GM12878 (cell line): Measurements from ENCODE around the gene ADD2. TPM values are rescaled to one million over a fixed set of nuclear protein-coding genes. Genes with fewer than 3 reads are reported as not detected.
"Not testable (repeated sequence)": the region's sequence is repeated elsewhere in the genome, so short reads cannot be mapped to it uniquely, and the experiment has no call there.

Experiments used
- ATAC-seq: fragments of 200-7000 bp; cut with Tn5 transposase; 3 replicates; pipeline ENCODE4 v1.9.1; 2020; ENCODE audit warnings: mild to moderate bottlenecking, moderate library complexity
- BruUV-seq: library from RNA; stranded (reverse); fragments of 400-500 nt; replicated peaks from 2 replicates; lab custom pipeline; 2021; lab: Mats Ljungman, UMichigan
- CTCF ChIA-PET: fragments of 300-600 bp; sonication (Branson Sonifier 250); formaldehyde crosslinking; extraction: SDS; loops from one replicate; lab custom pipeline; 2021; ENCODE audit warnings: inconsistent platforms; lab: Yijun Ruan, JAX
- POLR2A ChIA-PET: fragments of 350-600 bp; formaldehyde crosslinking; extraction: SDS; loops from one replicate; lab custom pipeline; 2021; ENCODE audit warnings: inconsistent platforms; lab: Charles Lee
- RAD21 ChIA-PET: fragments of 300-600 bp; sonication (Branson Sonifier 250); formaldehyde crosslinking; loops from one replicate; lab custom pipeline; 2023; ENCODE audit warnings: antibody characterized with exemption; ENCODE audit not compliant: unreplicated experiment; lab: Charles Lee
- SMC1A ChIA-PET: fragments of 300-600 bp; sonication (Branson Sonifier 250); formaldehyde crosslinking; loops from one replicate; lab custom pipeline; 2023; ENCODE audit not compliant: unreplicated experiment, uncharacterized antibody; lab: Charles Lee
- DNase-seq: peaks from one replicate; pipeline ENCODE4 v3.0.0-alpha.2; 2011; ENCODE audit warnings: low read depth, low spot score
- FAIRE-seq: peaks from 3 replicates; lab custom pipeline; 2011; peaks lifted over from hg19 to GRCh38; lab: Jason Lieb, UNC
- H2AFZ ChIP-seq: 2 replicates; pipeline ENCODE4 v1.6.0; 2011; ENCODE audit warnings: low read depth, low read length, control low read depth; ENCODE audit not compliant: control insufficient read depth
- H3K27ac ChIP-seq: 2 replicates; pipeline ENCODE4 v1.5.1; 2011; ENCODE audit warnings: control low read depth; ENCODE audit not compliant: control insufficient read depth, insufficient read depth
- H3K27me3 ChIP-seq, 2 experiments: replicated peaks in 1 of 2; 2 replicates each; pipeline versions ENCODE4 v1.6.0 to v1.6.1; 2011; ENCODE audit warnings: low read length in 1 of 2; ENCODE audit not compliant: control insufficient read depth in 2 of 2, insufficient read depth in 2 of 2
- H3K36me3 ChIP-seq, 2 experiments: 2 replicates each; pipeline ENCODE4 v1.5.1; 2011; ENCODE audit warnings: low read length in 1 of 2; ENCODE audit not compliant: control insufficient read depth in 2 of 2, insufficient read depth in 2 of 2
- H3K4me1 ChIP-seq: 2 replicates; pipeline ENCODE4 v1.6.1; 2011; ENCODE audit warnings: mild to moderate bottlenecking, low read length, moderate library complexity, mixed read lengths; ENCODE audit not compliant: control insufficient read depth, insufficient read depth
- H3K4me2 ChIP-seq: 2 replicates; pipeline ENCODE4 v1.6.0; 2011; ENCODE audit warnings: control low read depth; ENCODE audit not compliant: control insufficient read depth, insufficient read depth
- H3K4me3 ChIP-seq: fragments of 200-600 bp; sonication (generic); 2 replicates; pipeline ENCODE4 v1.5.1; 2016
- H3K79me2 ChIP-seq: 2 replicates; pipeline ENCODE4 v1.6.0; 2011; ENCODE audit warnings: low read length; ENCODE audit not compliant: control insufficient read depth, insufficient read depth
- H3K9ac ChIP-seq: 2 replicates; pipeline ENCODE4 v1.8.0; 2011; ENCODE audit warnings: low read length, control low read depth, mixed read lengths; ENCODE audit not compliant: control insufficient read depth, insufficient read depth
- H3K9me3 ChIP-seq: replicated peaks from 3 replicates; pipeline ENCODE4 v1.5.1; 2011; ENCODE audit warnings: mild to moderate bottlenecking, low read length; ENCODE audit not compliant: control insufficient read depth, insufficient read depth
- H4K20me1 ChIP-seq: 2 replicates; pipeline ENCODE4 v1.6.0; 2011; ENCODE audit not compliant: control insufficient read depth, insufficient read depth
- BHLHE40 ChIP-seq, 2 experiments: fragments of 450-650 bp in 1 of 2; IDR thresholded peaks; 2 replicates each; pipeline ENCODE4 v1.6.1; 2011 to 2017; ENCODE audit warnings: low read depth in 2 of 2, borderline replicate concordance in 1 of 2, improper control_type of control experiment in 1 of 2, low read length in 1 of 2, mild to moderate bottlenecking in 1 of 2
- BRCA1 ChIP-seq: IDR thresholded peaks from 2 replicates; pipeline ENCODE4 v1.6.1; 2011; ENCODE audit warnings: low read depth, low read length, improper control_type of control experiment
- GABPA ChIP-seq: IDR thresholded peaks from 2 replicates; pipeline ENCODE4 v1.6.1; 2014; ENCODE audit warnings: antibody characterized with exemption, low read depth, mild to moderate bottlenecking, inconsistent platforms
- HDAC2 ChIP-seq: fragments of 200-600 bp; sonication (generic); IDR thresholded peaks from 2 replicates; pipeline ENCODE4 v1.6.1; 2017
- PAX8 ChIP-seq: fragments of 450-650 bp; IDR thresholded peaks from 2 replicates; pipeline ENCODE4 v1.6.1; 2017; ENCODE audit warnings: mild to moderate bottlenecking, moderate library complexity
- POLR2AphosphoS5 ChIP-seq: IDR thresholded peaks from 2 replicates; pipeline ENCODE4 v1.6.1; 2011; ENCODE audit warnings: mild to moderate bottlenecking, low read length, inconsistent platforms
- RBBP5 ChIP-seq: fragments of 200-600 bp; sonication (generic); conservative IDR thresholded peaks from 2 replicates; pipeline ENCODE4 v1.6.1; 2016
- SRF ChIP-seq, 2 experiments: IDR thresholded peaks; 2 replicates each; pipeline ENCODE4 v1.6.1; 2011; ENCODE audit warnings: low read depth in 2 of 2, low read length in 2 of 2, mild to moderate bottlenecking in 1 of 2, moderate library complexity in 1 of 2
- TAF1 ChIP-seq: IDR thresholded peaks from 2 replicates; pipeline ENCODE4 v1.6.1; 2011; ENCODE audit warnings: mild to moderate bottlenecking, low read depth, low read length, borderline replicate concordance
- WGBS: methylation state at CpG from one replicate; pipeline ENCODE4 v1.1.6; 2016; ENCODE audit warnings: low lambda C conversion rate; ENCODE audit not compliant: insufficient replicate concordance, insufficient coverage; ENCODE audit errors: missing lambda C conversion rate; 5-methylcytosine and 5-hydroxymethylcytosine counted together
- in situ Hi-C: fragments of 300-500 bp; cut with MboI; formaldehyde crosslinking; loops from 9 replicates; pipeline ENCODE4 v1.14.3; 2018; ENCODE audit warnings: mixed read lengths
- intact Hi-C: fragments of 100-400 bp; cut with micrococcal nuclease; formaldehyde crosslinking; loops from one replicate; pipeline ENCODE4 v1.14.2; 2022; ENCODE audit not compliant: unreplicated experiment
- polyA plus RNA-seq, 11 experiments: library from polyadenylated mRNA; depleted of rRNA in 4 of 11; unstranded in 6 of 11; stranded (reverse) in 5 of 11; fragments of >200 nt; fragmentation: Nextera tagmentation in 4 of 11; fragmentation: Illumina TruSeq in 1 of 11; extraction: Ambion mirVana in 4 of 11; extraction: Trizol in 1 of 11; gene quantifications; 1 replicate in 1 of 11; 2 replicates in 10 of 11; pipeline versions ENCODE4 v1.2.1 to v1.2.3, GENCODE V29; 2011 to 2016; ENCODE audit warnings: inconsistent platforms in 2 of 11, missing spikeins in 2 of 11, low read depth in 1 of 11
- total RNA-seq, 4 experiments: library from RNA; depleted of rRNA in 3 of 4; stranded (reverse); fragments of >200 nt in 3 of 4; fragmentation: Illumina TruSeq in 1 of 4; extraction: Trizol in 1 of 4; gene quantifications; 2 replicates each; pipeline versions ENCODE4 v1.2.1 to v1.2.3, GENCODE V29; 2013 to 2021
- TF ChIP-seq, protein P1 (sequence below): IDR thresholded peaks from 2 replicates; pipeline ENCODE4 v1.6.1; 2012; ENCODE audit warnings: improper control_type of control experiment, low read depth, low read length; ENCODE audit not compliant: insufficient replicate concordance

Gene ADD2
- total and polyA plus RNA-seq, 10 of the 15 experiments (the other 5 are each of a cell fraction or from before 2014, with no cell fraction given) = 0.05 to 0.13 (median 0.08) TPM; not detected in 7

DNA sequence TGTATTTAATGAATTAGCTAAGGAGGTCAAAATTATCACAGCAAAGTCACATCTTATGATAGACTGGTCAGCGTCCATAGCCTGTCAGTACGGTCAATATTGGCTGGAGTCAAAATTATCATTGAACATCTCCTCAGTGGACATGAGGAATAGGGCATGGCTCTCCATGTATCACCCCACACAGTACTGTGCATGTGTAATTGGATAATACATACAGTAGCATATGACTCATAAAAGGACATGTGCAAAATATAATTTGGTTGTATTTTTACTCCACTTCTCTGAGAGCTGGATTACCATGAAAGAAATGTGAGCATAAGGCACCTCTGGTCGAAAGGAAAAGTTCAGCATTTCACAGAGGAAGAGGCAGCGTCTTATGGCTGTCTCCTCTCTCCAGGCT, 24.9 kb downstream of the ADD2 start (continued):
- TF ChIP-seq POLR2AphosphoS5 (no peak), RBBP5 (no peak), BRCA1 (no peak), SRF (IDR thresholded peaks at IDR 0.05; ENCODE audit: low read depth in 2 of 2, low read length in 2 of 2) (no peak), HDAC2 (no peak), TAF1 (no peak), GABPA (no peak)

DNA sequence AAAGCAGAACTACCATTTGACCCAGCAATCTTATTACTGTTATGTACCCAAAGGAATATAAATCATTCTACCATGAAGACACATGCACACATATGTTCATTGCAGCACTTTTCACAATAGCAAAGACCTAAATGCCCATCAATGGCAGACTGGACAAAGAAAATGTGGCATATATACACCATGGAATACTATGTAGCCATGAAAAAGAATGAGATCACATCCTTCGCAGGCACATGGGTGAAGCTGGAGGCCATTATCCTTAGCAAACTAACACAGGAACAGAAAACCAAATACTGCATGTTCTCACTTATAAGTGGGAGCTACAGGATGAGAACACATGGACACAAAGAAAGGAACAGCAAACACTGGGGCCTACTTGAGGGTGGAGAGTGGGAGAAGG, 28.5 kb downstream of the ADD2 start:
- whole genome bisulfite sequencing = 10% methylated on average over 1 of the region's 1 CpG

DNA sequence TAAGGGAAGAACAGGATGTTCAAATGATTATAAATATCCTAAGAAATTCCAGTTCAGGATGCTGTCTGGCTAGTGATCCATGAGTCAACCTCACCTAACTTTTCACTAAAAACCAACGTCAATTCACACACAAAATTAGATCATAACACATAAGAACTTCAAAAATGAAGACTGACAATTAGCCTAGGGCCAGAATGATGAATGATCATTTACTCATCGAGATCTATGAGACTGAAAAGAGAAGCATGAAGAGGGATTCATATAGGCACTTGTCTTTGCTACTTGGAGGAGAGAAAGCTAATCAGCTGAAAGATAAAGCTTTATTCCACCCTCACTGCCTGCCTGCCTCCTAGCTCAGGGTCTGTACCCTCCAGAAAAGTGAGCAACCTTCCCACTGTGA, 29.8 kb downstream of the ADD2 start:
- H3K27me3 ChIP-seq = no peaks in the 10 kb centered on the region
- no peaks in the 10 kb centered on the region for H3K79me2 ChIP-seq
- H3K4me2 ChIP-seq = no peak overlapping the region
- H3K9ac ChIP-seq = no peak overlapping the region
- no peak overlapping the region for H3K27ac ChIP-seq
- H3K4me3 ChIP-seq = no peak overlapping the region
- no peak overlapping the region for H2AFZ ChIP-seq
- no peaks in the 10 kb centered on the region for H3K9me3 ChIP-seq
- CTCF ChIA-PET = no interaction called here
- in situ Hi-C loops (no loop called here), intact Hi-C loops (no loop called here)
- POLR2A ChIA-PET = no interaction called here
- ATAC-seq = no peak
- 2% methylated on average over 2 of the region's 2 CpGs for WGBS
- no peaks in the 10 kb centered on the region for H3K36me3 ChIP-seq
- no peaks in the 10 kb centered on the region for H4K20me1 ChIP-seq
- RAD21 ChIA-PET = no interaction called here
- no peaks in the 10 kb centered on the region for H3K4me1 ChIP-seq
- DNase-seq = no peak
- FAIRE-seq = no peak
- SMC1A ChIA-PET = no interaction called here
- no TSS peak for BruUV-seq
- TF ChIP-seq, protein P1, sequence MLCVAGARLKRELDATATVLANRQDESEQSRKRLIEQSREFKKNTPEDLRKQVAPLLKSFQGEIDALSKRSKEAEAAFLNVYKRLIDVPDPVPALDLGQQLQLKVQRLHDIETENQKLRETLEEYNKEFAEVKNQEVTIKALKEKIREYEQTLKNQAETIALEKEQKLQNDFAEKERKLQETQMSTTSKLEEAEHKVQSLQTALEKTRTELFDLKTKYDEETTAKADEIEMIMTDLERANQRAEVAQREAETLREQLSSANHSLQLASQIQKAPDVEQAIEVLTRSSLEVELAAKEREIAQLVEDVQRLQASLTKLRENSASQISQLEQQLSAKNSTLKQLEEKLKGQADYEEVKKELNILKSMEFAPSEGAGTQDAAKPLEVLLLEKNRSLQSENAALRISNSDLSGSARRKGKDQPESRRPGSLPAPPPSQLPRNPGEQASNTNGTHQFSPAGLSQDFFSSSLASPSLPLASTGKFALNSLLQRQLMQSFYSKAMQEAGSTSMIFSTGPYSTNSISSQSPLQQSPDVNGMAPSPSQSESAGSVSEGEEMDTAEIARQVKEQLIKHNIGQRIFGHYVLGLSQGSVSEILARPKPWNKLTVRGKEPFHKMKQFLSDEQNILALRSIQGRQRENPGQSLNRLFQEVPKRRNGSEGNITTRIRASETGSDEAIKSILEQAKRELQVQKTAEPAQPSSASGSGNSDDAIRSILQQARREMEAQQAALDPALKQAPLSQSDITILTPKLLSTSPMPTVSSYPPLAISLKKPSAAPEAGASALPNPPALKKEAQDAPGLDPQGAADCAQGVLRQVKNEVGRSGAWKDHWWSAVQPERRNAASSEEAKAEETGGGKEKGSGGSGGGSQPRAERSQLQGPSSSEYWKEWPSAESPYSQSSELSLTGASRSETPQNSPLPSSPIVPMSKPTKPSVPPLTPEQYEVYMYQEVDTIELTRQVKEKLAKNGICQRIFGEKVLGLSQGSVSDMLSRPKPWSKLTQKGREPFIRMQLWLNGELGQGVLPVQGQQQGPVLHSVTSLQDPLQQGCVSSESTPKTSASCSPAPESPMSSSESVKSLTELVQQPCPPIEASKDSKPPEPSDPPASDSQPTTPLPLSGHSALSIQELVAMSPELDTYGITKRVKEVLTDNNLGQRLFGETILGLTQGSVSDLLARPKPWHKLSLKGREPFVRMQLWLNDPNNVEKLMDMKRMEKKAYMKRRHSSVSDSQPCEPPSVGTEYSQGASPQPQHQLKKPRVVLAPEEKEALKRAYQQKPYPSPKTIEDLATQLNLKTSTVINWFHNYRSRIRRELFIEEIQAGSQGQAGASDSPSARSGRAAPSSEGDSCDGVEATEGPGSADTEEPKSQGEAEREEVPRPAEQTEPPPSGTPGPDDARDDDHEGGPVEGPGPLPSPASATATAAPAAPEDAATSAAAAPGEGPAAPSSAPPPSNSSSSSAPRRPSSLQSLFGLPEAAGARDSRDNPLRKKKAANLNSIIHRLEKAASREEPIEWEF = no peak
- TF ChIP-seq PAX8 (no peak), BHLHE40 (IDR thresholded peaks at IDR 0.05; ENCODE audit: borderline replicate concordance in 1 of 2, low read depth in 2 of 2, low read length in 1 of 2) (no peak), TAF1 (no peak)

More for the DNA sequence above, 28.5 kb downstream of the ADD2 start:
- RAD21 ChIA-PET, H3K79me2 ChIP-seq, H3K4me2 ChIP-seq, H3K27me3 ChIP-seq, H3K9me3 ChIP-seq, H3K9ac ChIP-seq, ATAC-seq, H4K20me1 ChIP-seq, DNase-seq, H3K4me1 ChIP-seq, in situ Hi-C loops, H3K4me3 ChIP-seq, H3K36me3 ChIP-seq, H3K27ac ChIP-seq, POLR2A ChIA-PET, CTCF ChIA-PET, FAIRE-seq, H2AFZ ChIP-seq, BruUV-seq, intact Hi-C loops, SMC1A ChIA-PET: not testable (repeated sequence)
